ENCODE data around the gene CLCN7. TPM values are rescaled to one million over a fixed set of nuclear protein-coding genes. Genes with fewer than 3 reads are reported as not detected.

Gene CLCN7
- total and polyA plus RNA-seq, 4 donors = 61.1 to 119 (median 88.0) TPM

GRCh38 chr16:1491327-1491726 lies 16.5 kb upstream of the CLCN7 start:
- DNase-seq (no peak), ATAC-seq (ENCODE audit: insufficient read depth, low FRiP score) (no peak)
- Histone ChIP-seq H3K27ac (ENCODE audit: low read depth in 1 of 2, low read length in 1 of 2) (no peak overlapping the region), H3K4me1 (ENCODE audit: control insufficient read depth in 5 of 5, insufficient read depth in 5 of 5, low read length in 5 of 5) (peaks cover 0 to 18% (median 5%) of the 10 kb centered on the region in 5 donors), H3K4me3 (no peak overlapping the region), H3K27me3 (ENCODE audit: control insufficient read depth in 3 of 3, insufficient read depth in 3 of 3, low read length in 2 of 3) (no peaks in the 10 kb centered on the region), H3K36me3 (ENCODE audit: control insufficient read depth in 4 of 4, insufficient read depth in 4 of 4, low read length in 4 of 4) (peaks cover 0 to 15% (median 8%) of the 10 kb centered on the region in 4 donors), H3K9ac (ENCODE audit: insufficient read depth in 1 of 2, low read length in 2 of 2) (no peak overlapping the region), H3K9me3 (ENCODE audit: control insufficient read depth in 4 of 4, insufficient read depth in 3 of 4, low read length in 3 of 4) (no peaks in the 10 kb centered on the region)
- TF ChIP-seq, protein P1, sequence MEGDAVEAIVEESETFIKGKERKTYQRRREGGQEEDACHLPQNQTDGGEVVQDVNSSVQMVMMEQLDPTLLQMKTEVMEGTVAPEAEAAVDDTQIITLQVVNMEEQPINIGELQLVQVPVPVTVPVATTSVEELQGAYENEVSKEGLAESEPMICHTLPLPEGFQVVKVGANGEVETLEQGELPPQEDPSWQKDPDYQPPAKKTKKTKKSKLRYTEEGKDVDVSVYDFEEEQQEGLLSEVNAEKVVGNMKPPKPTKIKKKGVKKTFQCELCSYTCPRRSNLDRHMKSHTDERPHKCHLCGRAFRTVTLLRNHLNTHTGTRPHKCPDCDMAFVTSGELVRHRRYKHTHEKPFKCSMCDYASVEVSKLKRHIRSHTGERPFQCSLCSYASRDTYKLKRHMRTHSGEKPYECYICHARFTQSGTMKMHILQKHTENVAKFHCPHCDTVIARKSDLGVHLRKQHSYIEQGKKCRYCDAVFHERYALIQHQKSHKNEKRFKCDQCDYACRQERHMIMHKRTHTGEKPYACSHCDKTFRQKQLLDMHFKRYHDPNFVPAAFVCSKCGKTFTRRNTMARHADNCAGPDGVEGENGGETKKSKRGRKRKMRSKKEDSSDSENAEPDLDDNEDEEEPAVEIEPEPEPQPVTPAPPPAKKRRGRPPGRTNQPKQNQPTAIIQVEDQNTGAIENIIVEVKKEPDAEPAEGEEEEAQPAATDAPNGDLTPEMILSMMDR (IDR thresholded peaks at IDR 0.05; ENCODE audit: control extremely low read depth, extremely low read depth) = no peak
- WGBS, 2 donors = 91% methylated on average over 12 of the region's 12 CpGs

GRCh38 chr16:1489077-1489476 lies 14.2 kb upstream of the CLCN7 start:
- ATAC-seq (ENCODE audit: insufficient read depth, low FRiP score) (no peak), DNase-seq (no peak)
- no peak overlapping the region for H3K9ac ChIP-seq (ENCODE audit: insufficient read depth in 1 of 2, low read length in 2 of 2)
- no peaks in the 10 kb centered on the region for H3K27me3 ChIP-seq (ENCODE audit: control insufficient read depth in 3 of 3, insufficient read depth in 3 of 3, low read length in 2 of 3)
- H3K4me3 ChIP-seq = no peak overlapping the region
- no peak overlapping the region for H3K27ac ChIP-seq (ENCODE audit: low read depth in 1 of 2, low read length in 1 of 2)
- H3K4me1 ChIP-seq (ENCODE audit: control insufficient read depth in 5 of 5, insufficient read depth in 5 of 5, low read length in 5 of 5) = peaks cover 0 to 11% (median 3%) of the 10 kb centered on the region in 5 donors
- H3K36me3 ChIP-seq (ENCODE audit: control insufficient read depth in 4 of 4, insufficient read depth in 4 of 4, low read length in 4 of 4) = no peaks in the 10 kb centered on the region
- 86 to 91% methylated on average over 12 of the region's 12 CpGs for WGBS, 2 donors
- TF ChIP-seq, protein P1 (IDR thresholded peaks at IDR 0.05; ENCODE audit: control extremely low read depth, extremely low read depth) = no peak
- H3K9me3 ChIP-seq (ENCODE audit: control insufficient read depth in 4 of 4, insufficient read depth in 3 of 4, low read length in 3 of 4) = no peaks in the 10 kb centered on the region

GRCh38 chr16:1488619-1489018 lies 13.8 kb upstream of the CLCN7 start, which contains the start of gene PTX4:
TSS of gene PTX4 (minus strand) at chr16:1488944. CDS start at chr16:1488909, 35 bp downstream.
- no peak within 1 kb of the TSS for H3K27ac ChIP-seq (ENCODE audit: low read depth in 1 of 2, low read length in 1 of 2)
- no peak within 1 kb of the TSS for H3K4me3 ChIP-seq
- no peak within 1 kb of the TSS for H3K9ac ChIP-seq (ENCODE audit: insufficient read depth in 1 of 2, low read length in 2 of 2)
- ATAC-seq (ENCODE audit: insufficient read depth, low FRiP score) (no peak), DNase-seq (no peak)
- TF ChIP-seq, protein P1 (IDR thresholded peaks at IDR 0.05; ENCODE audit: control extremely low read depth, extremely low read depth) = no peak
- WGBS, 2 donors = 43 to 72% methylated on average over 19 of the region's 19 CpGs
- no peaks in the 10 kb centered on the region for H3K9me3 ChIP-seq (ENCODE audit: control insufficient read depth in 4 of 4, insufficient read depth in 3 of 4, low read length in 3 of 4)
- H3K4me1 ChIP-seq (ENCODE audit: control insufficient read depth in 5 of 5, insufficient read depth in 5 of 5, low read length in 5 of 5) = peaks cover 0 to 6% (median 3%) of the 10 kb centered on the region in 5 donors
- no peaks in the 10 kb centered on the region for H3K27me3 ChIP-seq (ENCODE audit: control insufficient read depth in 3 of 3, insufficient read depth in 3 of 3, low read length in 2 of 3)
- no peaks in the 10 kb centered on the region for H3K36me3 ChIP-seq (ENCODE audit: control insufficient read depth in 4 of 4, insufficient read depth in 4 of 4, low read length in 4 of 4)

DNA sequence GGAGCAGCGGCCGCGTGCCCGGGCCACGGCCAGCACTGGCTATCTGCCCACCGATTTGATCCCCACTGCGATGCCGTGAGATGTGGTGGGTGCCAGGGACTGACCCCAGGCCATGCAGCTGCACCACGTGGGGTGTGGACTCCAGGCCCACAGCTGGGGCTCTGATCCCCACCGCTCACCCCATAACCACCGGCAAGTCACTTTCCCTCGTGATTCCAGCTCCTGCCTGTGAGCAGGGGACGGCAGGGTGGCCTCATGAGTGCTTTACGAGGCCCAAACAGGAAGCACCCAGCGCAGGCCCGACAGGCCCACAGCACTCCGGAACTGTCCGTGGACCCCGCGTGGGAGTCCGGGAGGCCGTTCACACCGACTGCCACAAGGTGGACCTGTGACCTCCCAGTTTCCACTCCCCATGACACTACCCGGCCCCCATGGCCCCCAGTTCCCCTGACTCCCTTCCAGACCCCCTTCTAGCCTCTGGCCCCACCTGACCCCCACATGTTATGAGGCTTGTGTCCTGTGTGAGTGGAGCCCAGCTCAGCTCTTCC lies 13.3 kb upstream of the CLCN7 start:
- Histone ChIP-seq H3K27me3 (ENCODE audit: control insufficient read depth in 3 of 3, insufficient read depth in 3 of 3, low read length in 2 of 3) (no peaks in the 10 kb centered on the region), H3K9ac (ENCODE audit: insufficient read depth in 1 of 2, low read length in 2 of 2) (no peak overlapping the region), H3K4me1 (ENCODE audit: control insufficient read depth in 5 of 5, insufficient read depth in 5 of 5, low read length in 5 of 5) (peaks cover 0 to 6% (median 3%) of the 10 kb centered on the region in 5 donors), H3K27ac (ENCODE audit: low read depth in 1 of 2, low read length in 1 of 2) (no peak overlapping the region), H3K9me3 (ENCODE audit: control insufficient read depth in 4 of 4, insufficient read depth in 3 of 4, low read length in 3 of 4) (no peaks in the 10 kb centered on the region), H3K4me3 (no peak overlapping the region), H3K36me3 (ENCODE audit: control insufficient read depth in 4 of 4, insufficient read depth in 4 of 4, low read length in 4 of 4) (no peaks in the 10 kb centered on the region)
- DNase-seq (no peak), ATAC-seq (ENCODE audit: insufficient read depth, low FRiP score) (no peak)
- TF ChIP-seq, protein P1 (IDR thresholded peaks at IDR 0.05; ENCODE audit: control extremely low read depth, extremely low read depth) = no peak
- WGBS, 2 donors = 76 to 85% methylated on average over 20 to 24 of the region's 24 CpGs

All from lung (tissue), 12 donors.